K562 (cell line): Measurements from ENCODE around the gene FXYD3. TPM values are rescaled to one million over a fixed set of nuclear protein-coding genes. Genes with fewer than 3 reads are reported as not detected.

Experiments used
- ARID3B ChIP-seq: fragments of 250-450 bp; sonication (Bioruptor Pico); IDR thresholded peaks from 2 replicates; pipeline ENCODE4 v1.4.0; 2020; ENCODE audit warnings: borderline replicate concordance
- CBX1 ChIP-seq: sonication (generic); IDR thresholded peaks from 2 replicates; pipeline ENCODE4 v1.6.1; 2016; ENCODE audit warnings: antibody characterized with exemption, low read depth, mild to moderate bottlenecking
- EGR1 ChIP-seq: fragments of 450-650 bp; conservative IDR thresholded peaks from 2 replicates; pipeline ENCODE4 v1.6.1; 2017; ENCODE audit warnings: mild to moderate bottlenecking
- ETS2 ChIP-seq: IDR thresholded peaks from 2 replicates; pipeline ENCODE4 v1.6.1; 2016; ENCODE audit warnings: borderline replicate concordance, missing genetic modification characterization, mild to moderate bottlenecking, moderate library complexity, missing compliant biosample characterization; ENCODE audit not compliant: poor library complexity, severe bottlenecking
- FOXK1 ChIP-seq: sonication (generic); formaldehyde crosslinking; IDR thresholded peaks from 2 replicates; pipeline ENCODE4 v1.8.0; 2022; ENCODE audit warnings: missing genetic modification reagents, mild to moderate bottlenecking, borderline replicate concordance
- FUS ChIP-seq: fragments of 200-400 bp; formaldehyde crosslinking; optimal IDR thresholded peaks from 2 replicates; pipeline ENCODE3; 2017; ENCODE audit warnings: low read depth, low read length
- HDAC2 ChIP-seq: fragments of 450-650 bp; IDR thresholded peaks from 2 replicates; pipeline ENCODE4 v1.6.1; 2016; ENCODE audit warnings: mild to moderate bottlenecking
- MEF2A ChIP-seq: IDR thresholded peaks from 2 replicates; pipeline ENCODE4 v1.6.1; 2011; ENCODE audit warnings: low read depth, mild to moderate bottlenecking, low read length, moderate library complexity; ENCODE audit not compliant: control insufficient read depth
- MYNN ChIP-seq, 2 experiments: sonication (generic); formaldehyde crosslinking in 1 of 2; IDR thresholded peaks; 2 replicates each; pipeline versions ENCODE4 v1.5.0 to v1.6.1; 2016 to 2020; ENCODE audit warnings: antibody characterized with exemption in 1 of 2, missing genetic modification reagents in 1 of 2
- POLR3G ChIP-seq: IDR thresholded peaks from 2 replicates; pipeline ENCODE4 v1.6.1; 2011; ENCODE audit not compliant: insufficient read length, insufficient replicate concordance; ENCODE audit errors: extremely low read depth
- SMARCC2 ChIP-seq: fragments of 450-650 bp; IDR thresholded peaks from 2 replicates; pipeline ENCODE4 v1.6.1; 2017; ENCODE audit warnings: antibody characterized with exemption, moderate library complexity, mild to moderate bottlenecking, low read depth
- SNIP1 ChIP-seq: fragments of 450-650 bp; IDR thresholded peaks from 2 replicates; pipeline ENCODE4 v1.7.1; 2017; ENCODE audit warnings: low read depth, mild to moderate bottlenecking
- TCFL5 ChIP-seq: fragments of 250-450 bp; sonication (Bioruptor Pico); conservative IDR thresholded peaks from 2 replicates; pipeline ENCODE4 v1.6.1; 2021; ENCODE audit warnings: mild to moderate bottlenecking, moderate library complexity, matching md5 sums
- ZEB2 ChIP-seq: fragments of 450-650 bp; IDR thresholded peaks from 2 replicates; pipeline ENCODE4 v1.6.1; 2016
- ZNF318 ChIP-seq, 2 experiments: fragments of 450-650 bp; IDR thresholded peaks; 2 replicates each; pipeline ENCODE4 v1.6.1; 2016; ENCODE audit warnings: mild to moderate bottlenecking in 2 of 2, borderline replicate concordance in 1 of 2, low read depth in 1 of 2, moderate library complexity in 1 of 2
- ZNF644 ChIP-seq: fragments of 200-800 bp; sonication (Bioruptor generic); IDR thresholded peaks from 2 replicates; pipeline ENCODE4 v1.6.1; 2016; ENCODE audit warnings: low read depth, missing genetic modification characterization, missing compliant biosample characterization
- polyA plus RNA-seq, 8 experiments: library from polyadenylated mRNA; depleted of rRNA in 4 of 8; stranded (reverse) in 5 of 8; unstranded in 3 of 8; fragments of >200 nt; fragmentation: Nextera tagmentation in 2 of 8; fragmentation: Illumina TruSeq in 1 of 8; extraction: Ambion mirVana in 2 of 8; extraction: Trizol in 1 of 8; gene quantifications; 2 replicates each; pipeline versions ENCODE4 v1.2.1 to v1.2.3, GENCODE V29; 2011 to 2014; ENCODE audit warnings: inconsistent platforms in 1 of 8, missing spikeins in 1 of 8
- total RNA-seq, 7 experiments: library from RNA; depleted of rRNA in 6 of 7; stranded (reverse); fragments of >200 nt in 6 of 7; fragmentation: Illumina TruSeq in 2 of 7; extraction: Trizol in 2 of 7; gene quantifications; 2 replicates each; pipeline versions ENCODE4 v1.2.1 to v1.2.3, GENCODE V29; 2011 to 2021; ENCODE audit warnings: low replicate concordance in 1 of 7

Gene FXYD3
- total and polyA plus RNA-seq, 9 of the 15 experiments (the other 6 are each of a cell fraction or from before 2014, with no cell fraction given), result 0.24 TPM; not detected in 8

- no peak for TF ChIP-seq TCFL5 (CRISPR knock-in tag)
- peak; percentile 58; the same call in 1 of the 2 replicates for TF ChIP-seq SMARCC2
- TF ChIP-seq FUS, result no peak
- peak; percentile 81 for TF ChIP-seq HDAC2
- TF ChIP-seq ETS2 (tag), result no peak
- TF ChIP-seq CBX1, result peak; percentile 80
- peak; percentile 20; the same call in 1 of the 2 replicates for TF ChIP-seq MYNN (IDR thresholded peaks at IDR 0.05)
- TF ChIP-seq MYNN (CRISPR knock-in tag; IDR thresholded peaks at IDR 0.05), result no peak
- TF ChIP-seq ZEB2, result no peak
- TF ChIP-seq ZNF318 (IDR thresholded peaks at IDR 0.05; ENCODE audit: borderline replicate concordance in 1 of 2, low read depth in 1 of 2), result no peak
- no peak for TF ChIP-seq ZNF644 (tag)
- TF ChIP-seq SNIP1, result no peak
- no peak for TF ChIP-seq ARID3B (CRISPR knock-in tag)
- peak; percentile 69; the same call in 1 of the 2 replicates for TF ChIP-seq EGR1
- TF ChIP-seq FOXK1 (CRISPR knock-in tag), result peak; percentile 46; the same call in 1 of the 2 replicates
- TF ChIP-seq MEF2A, result no peak
- TF ChIP-seq POLR3G, result no peak
Measured at GRCh38 chr19:35154525-35155406, 39.1 kb downstream of the FXYD3 start, which contains the start of gene FXYD5 (continued).
